Left cardiac atrium (tissue), 4 donors: ENCODE results near the gene APOBEC3B. TPM values are rescaled to one million over a fixed set of nuclear protein-coding genes. Genes with fewer than 3 reads are reported as not detected.

ENCODE experiments used
- ATAC-seq, 2 donors: fragments of 200-7000 bp; cut with Tn5 transposase; one replicate each; pipeline ENCODE4 v1.9.1; 2020; ENCODE audit warnings: mild to moderate bottlenecking in 2 of 2, moderate library complexity in 2 of 2
- DNase-seq: peaks from one replicate; pipeline ENCODE4 v3.0.0-alpha.2; 2020
- intact Hi-C, 2 donors: fragments of 100-400 bp; cut with DNase I; formaldehyde crosslinking; loops; one replicate each; pipeline versions ENCODE4 v1.14.1 to v1.15.1; 2022 to 2023
- total RNA-seq, 2 donors: library from RNA; stranded (reverse); fragmentation: NEBNext Ultra II Directional; extraction: Animal tissue kit (Norgen Biotek cat#: 25700); gene quantifications; one replicate each; pipeline ENCODE4 v1.2.1, GENCODE V29; 2021
- donor health status: DM: no; HTN: yes; CAD: no.
- donor health status: DM: no; HTN: yes; CAD: no; lungs with severe emphysema.
- donor health status: DM: yes; HTN: yes; CAD: no.
- donor health status: Dilated cardiomyopathy.

Gene APOBEC3B
- total RNA-seq, 2 donors from 2014 or later: 1.5 to 1.6 TPM

GRCh38 chr22:39041908-39042307 lies 59.8 kb downstream of the APOBEC3B start:
- intact Hi-C loops: no loop called here
- DNase-seq (no peak), ATAC-seq (no peak)

Other genes starting within 250 kb of the APOBEC3B start
- 100 to 1,000 TPM; 109 to 133 TPM for gene SUN2, start 226.3 kb upstream of the APOBEC3B start, total RNA-seq
- 10 to 100 TPM in 1 of 2 donors, 1 to 10 TPM in 1; 8.8 to 10.8 TPM for gene DNAL4, start 188.2 kb upstream of the APOBEC3B start, total RNA-seq
- 10 to 100 TPM; 26.9 to 30.8 TPM for gene NPTXR, start 138.3 kb upstream of the APOBEC3B start, total RNA-seq
- 10 to 100 TPM; 46.0 to 54.3 TPM for gene CBX6, start 110.1 kb upstream of the APOBEC3B start, total RNA-seq
- gene APOBEC3A, start 24.7 kb upstream of the APOBEC3B start, total RNA-seq: 1 to 10 TPM; 1.6 to 2.9 TPM
- 10 to 100 TPM; 24.1 to 28.1 TPM for gene APOBEC3C, start 31.9 kb downstream of the APOBEC3B start, total RNA-seq
- 1 to 10 TPM; 1.2 to 1.3 TPM for gene APOBEC3D, start 38.8 kb downstream of the APOBEC3B start, total RNA-seq
- 1 to 10 TPM; 5.2 to 6.6 TPM for gene APOBEC3F, start 58.5 kb downstream of the APOBEC3B start, total RNA-seq
- gene APOBEC3G, start 94.9 kb downstream of the APOBEC3B start, total RNA-seq: 1 to 10 TPM; 4.6 to 6.8 TPM
- gene APOBEC3H, start 114.9 kb downstream of the APOBEC3B start, total RNA-seq: under 1 TPM in 1 of 2 donors, not detected in 1; 0.35 TPM
- gene CBX7, start 170.3 kb downstream of the APOBEC3B start, total RNA-seq: 10 to 100 TPM; 54.5 to 63.7 TPM